CD14-positive monocyte (primary cell): Measurements from ENCODE around the gene GRIK3. TPM values are rescaled to one million over a fixed set of nuclear protein-coding genes. Genes with fewer than 3 reads are reported as not detected.

Experiments used
- DNase-seq, 3 donors: peaks; one replicate each; pipeline ENCODE4 v3.0.0-alpha.2; 2011 to 2022
- H2AFZ ChIP-seq: 2 replicates; pipeline ENCODE4 v1.6.0; 2012; ENCODE audit warnings: mild to moderate bottlenecking, low read depth, low read length, inconsistent platforms; ENCODE audit not compliant: insufficient read depth, poor library complexity, severe bottlenecking
- H3K27ac ChIP-seq, 2 donors: 1 replicate in 1 of 2; 2 replicates in 1 of 2; pipeline ENCODE4 v1.5.1; 2012 to 2013; ENCODE audit warnings: low read length in 2 of 2, control low read depth in 1 of 2, inconsistent platforms in 1 of 2, low read depth in 1 of 2, mild to moderate bottlenecking in 1 of 2
- H3K27me3 ChIP-seq, 2 donors: one replicate each; pipeline versions ENCODE4 v1.6.0 to v1.6.1; 2011 to 2013; ENCODE audit warnings: low read length in 2 of 2; ENCODE audit not compliant: control insufficient read depth in 2 of 2, insufficient read depth in 2 of 2
- H3K36me3 ChIP-seq, 2 donors: replicated peaks in 1 of 2; 1 replicate in 1 of 2; 2 replicates in 1 of 2; pipeline versions ENCODE4 v1.5.1 to v1.6.1; 2012 to 2013; ENCODE audit warnings: low read length in 2 of 2, control low read depth in 1 of 2, inconsistent platforms in 1 of 2, mild to moderate bottlenecking in 1 of 2; ENCODE audit not compliant: insufficient read depth in 2 of 2, control insufficient read depth in 1 of 2
- H3K4me1 ChIP-seq, 2 donors: 1 replicate in 1 of 2; 2 replicates in 1 of 2; pipeline versions ENCODE4 v1.5.1 to v1.6.1; 2012 to 2013; ENCODE audit warnings: low read length in 2 of 2, control low read depth in 1 of 2, inconsistent platforms in 1 of 2, mild to moderate bottlenecking in 1 of 2, moderate library complexity in 1 of 2; ENCODE audit not compliant: insufficient read depth in 2 of 2, control insufficient read depth in 1 of 2
- H3K4me2 ChIP-seq: replicated peaks from 2 replicates; pipeline ENCODE3; 2012; ENCODE audit warnings: low read length, moderate library complexity, mild to moderate bottlenecking; ENCODE audit not compliant: poor library complexity, severe bottlenecking; ENCODE audit errors: extremely low read depth
- H3K4me3 ChIP-seq, 3 experiments: fragments of 200-600 bp in 1 of 3; sonication (generic) in 1 of 3; replicated peaks in 1 of 3; 1 replicate in 2 of 3; 2 replicates in 1 of 3; pipeline ENCODE4 v1.5.1; 2011 to 2013; ENCODE audit warnings: low read length in 3 of 3, mild to moderate bottlenecking in 3 of 3, control low read depth in 2 of 3, low read depth in 2 of 3, inconsistent platforms in 1 of 3, moderate library complexity in 1 of 3
- H3K79me2 ChIP-seq: 2 replicates; pipeline ENCODE4 v1.6.0; 2012; ENCODE audit warnings: mild to moderate bottlenecking, control low read depth, inconsistent platforms, low read length, moderate library complexity; ENCODE audit not compliant: insufficient read depth
- H3K9ac ChIP-seq: 2 replicates; pipeline ENCODE4 v1.6.0; 2017; ENCODE audit warnings: low read length, mild to moderate bottlenecking; ENCODE audit not compliant: insufficient read depth, poor library complexity, severe bottlenecking
- H3K9me3 ChIP-seq, 2 donors: replicated peaks in 1 of 2; 1 replicate in 1 of 2; 2 replicates in 1 of 2; pipeline versions ENCODE4 v1.5.1 to v1.6.1; 2012 to 2013; ENCODE audit warnings: low read length in 2 of 2, control low read depth in 1 of 2; ENCODE audit not compliant: control insufficient read depth in 1 of 2, insufficient read depth in 1 of 2
- H4K20me1 ChIP-seq: 2 replicates; pipeline ENCODE4 v1.6.0; 2012; ENCODE audit warnings: mild to moderate bottlenecking, low read length, control low read depth, moderate library complexity; ENCODE audit not compliant: insufficient read depth
- H3K27ac Mint-ChIP-seq, 7 donors: one replicate each; pipeline ENCODE4 v1.8.0; 2020; ENCODE audit warnings: mild to moderate bottlenecking in 7 of 7, mixed read lengths in 7 of 7, moderate library complexity in 6 of 7, inconsistent platforms in 2 of 7
- H3K27me3 Mint-ChIP-seq, 3 donors: one replicate each; pipeline ENCODE4 v1.8.0; 2021 to 2022; ENCODE audit warnings: low read depth in 3 of 3, mild to moderate bottlenecking in 3 of 3, mixed read lengths in 3 of 3, moderate library complexity in 3 of 3, inconsistent platforms in 1 of 3
- H3K36me3 Mint-ChIP-seq, 2 donors: one replicate each; pipeline ENCODE4 v1.8.0; 2020; ENCODE audit warnings: mixed read lengths in 2 of 2, inconsistent platforms in 1 of 2, mild to moderate bottlenecking in 1 of 2
- H3K4me1 Mint-ChIP-seq: one replicate; pipeline ENCODE4 v1.8.0; 2020; ENCODE audit warnings: mild to moderate bottlenecking, mixed read lengths
- H3K4me3 Mint-ChIP-seq, 2 donors: one replicate each; pipeline ENCODE4 v1.8.0; 2020; ENCODE audit warnings: mild to moderate bottlenecking in 2 of 2, mixed read lengths in 2 of 2, moderate library complexity in 1 of 2
- H3K9me3 Mint-ChIP-seq, 7 donors: one replicate each; pipeline ENCODE4 v1.8.0; 2020 to 2022; ENCODE audit warnings: mixed read lengths in 7 of 7, mild to moderate bottlenecking in 6 of 7, moderate library complexity in 6 of 7, inconsistent platforms in 2 of 7
- WGBS: methylation state at CpG from one replicate; pipeline ENCODE4 v1.1.5; 2013; ENCODE audit warnings: missing lambda C conversion rate; ENCODE audit not compliant: insufficient coverage; 5-methylcytosine and 5-hydroxymethylcytosine counted together
- intact Hi-C, 2 donors: fragments of 100-400 bp; cut with micrococcal nuclease; formaldehyde crosslinking; loops; one replicate each; pipeline versions ENCODE4 v1.15.0 to v1.15.1; 2023
- polyA plus RNA-seq, 3 donors: library from polyadenylated mRNA; depleted of rRNA in 1 of 3; unstranded in 2 of 3; stranded (reverse) in 1 of 3; fragments of 300-500 nt in 2 of 3; fragments of >200 nt in 1 of 3; fragmentation: Illumina TruSeq in 2 of 3; gene quantifications; 1 replicate in 2 of 3; 2 replicates in 1 of 3; pipeline ENCODE4 v1.2.3, GENCODE V29; 2012 to 2021
- TF ChIP-seq, protein P1 (sequence below): fragments of 200-600 bp; IDR thresholded peaks from one replicate; pipeline ENCODE4 v1.8.0; 2022; ENCODE audit warnings: antibody characterized with exemption, mild to moderate bottlenecking

Gene GRIK3
- polyA plus RNA-seq, 3 donors = not detected

DNA sequence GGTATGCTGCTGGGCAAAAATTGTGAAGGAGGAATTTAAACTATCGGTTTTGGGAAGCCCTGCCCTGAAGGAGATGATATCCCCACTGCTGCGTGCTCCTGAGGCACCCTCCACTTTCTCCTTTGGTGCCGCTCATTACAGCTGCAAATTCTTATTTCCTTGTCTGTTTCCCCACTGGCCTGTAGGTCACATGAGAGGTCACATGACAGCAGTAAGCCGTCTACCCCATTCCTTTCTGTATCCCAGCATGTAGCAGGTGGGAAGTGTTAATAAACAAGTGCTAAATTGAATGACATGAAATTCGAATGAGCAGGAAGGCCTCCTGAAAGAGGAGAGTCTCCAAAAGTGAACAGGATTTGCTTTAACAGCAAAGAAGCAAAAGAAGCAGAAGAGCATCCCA lies 58.7 kb downstream of the GRIK3 start:
- Histone ChIP-seq H3K27me3 (no peaks in the 10 kb centered on the region), H3K4me1 (no peaks in the 10 kb centered on the region), H3K9me3 (peaks cover 0 to 3% of the 10 kb centered on the region in 2 donors), H2AFZ (no peak overlapping the region), H3K27ac (no peak overlapping the region), H3K36me3 (no peaks in the 10 kb centered on the region), H3K4me2 (no peak overlapping the region), H4K20me1 (no peaks in the 10 kb centered on the region), H3K9ac (no peak overlapping the region), H3K79me2 (no peaks in the 10 kb centered on the region), H3K4me3 (no peak overlapping the region)
- Mint-ChIP-seq H3K9me3 (peaks cover 0 to 5% (median 0%) of the 10 kb centered on the region in 7 donors), H3K27me3 (peaks cover 2 to 8% (median 4%) of the 10 kb centered on the region in 3 donors), H3K4me3 (no peak overlapping the region), H3K4me1 (no peaks in the 10 kb centered on the region), H3K36me3 (no peaks in the 10 kb centered on the region), H3K27ac (no peak overlapping the region)
- TF ChIP-seq, protein P1, sequence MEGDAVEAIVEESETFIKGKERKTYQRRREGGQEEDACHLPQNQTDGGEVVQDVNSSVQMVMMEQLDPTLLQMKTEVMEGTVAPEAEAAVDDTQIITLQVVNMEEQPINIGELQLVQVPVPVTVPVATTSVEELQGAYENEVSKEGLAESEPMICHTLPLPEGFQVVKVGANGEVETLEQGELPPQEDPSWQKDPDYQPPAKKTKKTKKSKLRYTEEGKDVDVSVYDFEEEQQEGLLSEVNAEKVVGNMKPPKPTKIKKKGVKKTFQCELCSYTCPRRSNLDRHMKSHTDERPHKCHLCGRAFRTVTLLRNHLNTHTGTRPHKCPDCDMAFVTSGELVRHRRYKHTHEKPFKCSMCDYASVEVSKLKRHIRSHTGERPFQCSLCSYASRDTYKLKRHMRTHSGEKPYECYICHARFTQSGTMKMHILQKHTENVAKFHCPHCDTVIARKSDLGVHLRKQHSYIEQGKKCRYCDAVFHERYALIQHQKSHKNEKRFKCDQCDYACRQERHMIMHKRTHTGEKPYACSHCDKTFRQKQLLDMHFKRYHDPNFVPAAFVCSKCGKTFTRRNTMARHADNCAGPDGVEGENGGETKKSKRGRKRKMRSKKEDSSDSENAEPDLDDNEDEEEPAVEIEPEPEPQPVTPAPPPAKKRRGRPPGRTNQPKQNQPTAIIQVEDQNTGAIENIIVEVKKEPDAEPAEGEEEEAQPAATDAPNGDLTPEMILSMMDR = no peak
- 78% methylated on average over 1 of the region's 5 CpGs for WGBS
- intact Hi-C loops = no loop called here
- no peak for DNase-seq

DNA sequence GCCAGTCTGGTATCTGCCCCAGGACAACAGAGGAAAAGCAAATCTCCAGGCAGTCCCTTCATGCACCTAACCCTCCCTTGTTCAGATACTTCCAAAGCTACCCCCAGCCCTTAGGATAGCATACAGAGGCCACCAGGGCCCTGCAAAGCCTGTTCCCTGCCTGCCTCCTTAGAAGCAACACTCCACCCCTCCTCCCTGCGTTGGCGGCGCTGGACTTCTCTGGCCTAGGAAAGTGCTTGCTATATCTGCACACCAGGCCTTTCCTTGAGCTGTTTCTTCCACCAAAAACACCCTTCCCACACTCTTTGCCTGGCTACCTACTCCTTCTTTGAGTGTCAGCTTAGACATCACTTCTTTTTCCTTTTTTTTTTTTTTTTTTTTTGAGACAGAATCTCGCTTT lies 61.3 kb downstream of the GRIK3 start:
- Histone ChIP-seq H3K36me3 (no peaks in the 10 kb centered on the region), H3K9ac (no peak overlapping the region), H3K4me3 (no peak overlapping the region), H3K4me1 (no peaks in the 10 kb centered on the region), H3K4me2 (no peak overlapping the region), H3K9me3 (no peaks in the 10 kb centered on the region), H2AFZ (no peak overlapping the region), H3K79me2 (no peaks in the 10 kb centered on the region), H3K27me3 (no peaks in the 10 kb centered on the region), H4K20me1 (no peaks in the 10 kb centered on the region), H3K27ac (no peak overlapping the region)
- DNase-seq = no peak
- H3K36me3 Mint-ChIP-seq = no peaks in the 10 kb centered on the region
- H3K4me3 Mint-ChIP-seq = no peak overlapping the region
- H3K27me3 Mint-ChIP-seq = peaks cover 1 to 3% (median 2%) of the 10 kb centered on the region in 3 donors
- peaks cover 0 to 3% (median 0%) of the 10 kb centered on the region in 7 donors for H3K9me3 Mint-ChIP-seq
- no peaks in the 10 kb centered on the region for H3K4me1 Mint-ChIP-seq
- no peak overlapping the region for H3K27ac Mint-ChIP-seq
- WGBS = 100% methylated on average over 3 of the region's 4 CpGs
- TF ChIP-seq, protein P1 = no peak
- intact Hi-C loops = no loop called here
